ENCODE data around the gene CLTCL1. TPM values are rescaled to one million over a fixed set of nuclear protein-coding genes. Genes with fewer than 3 reads are reported as not detected.

CLTCL1 gene
- total and polyA plus RNA-seq, 12 donors: 13.0 to 62.8 (median 21.8) TPM

DNA sequence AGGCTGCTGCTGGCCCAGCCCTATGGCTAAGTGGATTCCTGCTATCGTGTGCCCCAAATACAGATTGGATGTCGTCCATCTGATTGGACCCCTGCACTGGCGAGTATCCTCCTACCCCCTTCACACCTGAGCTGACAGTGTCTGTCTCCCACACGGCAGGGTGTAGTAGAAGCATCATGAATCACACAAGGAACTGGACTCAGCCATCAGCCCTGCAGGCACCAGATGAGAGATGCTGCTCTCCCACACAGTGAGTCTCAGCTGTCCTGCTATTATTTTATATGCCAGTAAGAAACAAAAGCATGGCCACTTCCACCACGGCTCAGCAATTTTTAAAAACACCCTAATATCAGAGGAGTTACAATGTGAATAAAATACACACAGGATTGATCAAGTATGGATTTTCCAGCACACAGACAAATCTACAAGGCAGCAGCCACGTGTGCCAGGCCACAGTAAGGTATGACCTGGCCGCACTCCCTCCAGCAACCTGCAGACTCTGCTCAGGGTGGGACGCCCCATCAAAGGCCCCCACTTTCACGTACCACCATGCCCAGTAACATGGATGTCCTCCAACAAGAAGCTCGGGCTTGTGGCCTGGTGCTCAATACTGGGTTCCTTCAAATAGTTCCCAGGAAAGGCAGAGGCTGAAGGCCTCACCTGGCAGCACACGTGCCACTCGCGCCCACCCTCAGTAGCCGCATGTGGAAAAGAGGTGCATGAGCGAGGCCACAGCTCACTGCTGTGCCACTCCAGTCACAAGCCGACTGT, 96.6 kb downstream of the CLTCL1 start:
- intact Hi-C loops (cut with DNase I): loop anchor here in 1 of 2 donors (5.0 kb wide), 1 partner anchor 47 kb away; no protein-coding TSS in a partner anchor
- 92 to 97% (median 93%) methylated on average over 13 to 16 of the region's 16 CpGs for WGBS, 4 donors
- Histone ChIP-seq H3K4me3 (no peak overlapping the region), H3K27me3 (no peaks in the 10 kb centered on the region), H3K36me3 (replicated peaks in 1 of 2) (no peaks in the 10 kb centered on the region), H3K9me3 (replicated peaks in 1 of 3) (no peaks in the 10 kb centered on the region), H3K4me1 (replicated peaks in 1 of 2) (no peaks in the 10 kb centered on the region), H3K27ac (no peak overlapping the region)
- TF ChIP-seq, protein P1, sequence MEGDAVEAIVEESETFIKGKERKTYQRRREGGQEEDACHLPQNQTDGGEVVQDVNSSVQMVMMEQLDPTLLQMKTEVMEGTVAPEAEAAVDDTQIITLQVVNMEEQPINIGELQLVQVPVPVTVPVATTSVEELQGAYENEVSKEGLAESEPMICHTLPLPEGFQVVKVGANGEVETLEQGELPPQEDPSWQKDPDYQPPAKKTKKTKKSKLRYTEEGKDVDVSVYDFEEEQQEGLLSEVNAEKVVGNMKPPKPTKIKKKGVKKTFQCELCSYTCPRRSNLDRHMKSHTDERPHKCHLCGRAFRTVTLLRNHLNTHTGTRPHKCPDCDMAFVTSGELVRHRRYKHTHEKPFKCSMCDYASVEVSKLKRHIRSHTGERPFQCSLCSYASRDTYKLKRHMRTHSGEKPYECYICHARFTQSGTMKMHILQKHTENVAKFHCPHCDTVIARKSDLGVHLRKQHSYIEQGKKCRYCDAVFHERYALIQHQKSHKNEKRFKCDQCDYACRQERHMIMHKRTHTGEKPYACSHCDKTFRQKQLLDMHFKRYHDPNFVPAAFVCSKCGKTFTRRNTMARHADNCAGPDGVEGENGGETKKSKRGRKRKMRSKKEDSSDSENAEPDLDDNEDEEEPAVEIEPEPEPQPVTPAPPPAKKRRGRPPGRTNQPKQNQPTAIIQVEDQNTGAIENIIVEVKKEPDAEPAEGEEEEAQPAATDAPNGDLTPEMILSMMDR (IDR thresholded peaks at IDR 0.05): no peak
- no peak for TF ChIP-seq POLR2A (IDR thresholded peaks at IDR 0.05)
- no peak for DNase-seq

DNA sequence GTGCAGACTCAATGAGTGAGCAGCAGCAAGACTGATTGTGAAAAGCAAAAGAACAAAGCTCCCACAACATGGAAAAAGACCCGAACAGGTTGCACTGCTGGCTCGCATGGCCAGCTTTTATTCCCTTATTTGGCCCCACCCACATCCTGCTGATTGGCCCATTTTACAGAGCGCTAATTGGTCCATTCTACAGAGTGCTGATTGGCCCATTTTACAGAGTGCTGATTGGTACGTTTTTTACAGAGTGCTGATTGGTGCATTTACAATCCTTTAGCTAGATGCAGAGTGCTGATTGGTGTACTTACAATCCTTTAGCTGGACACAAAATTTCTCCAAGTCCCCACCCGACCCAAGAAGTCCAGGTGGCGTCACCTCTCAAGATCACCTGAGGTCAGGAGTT, 97.6 kb downstream of the CLTCL1 start:
- Histone ChIP-seq H3K9me3 (replicated peaks in 1 of 3) (no peaks in the 10 kb centered on the region), H3K27ac (no peak overlapping the region), H3K27me3 (no peaks in the 10 kb centered on the region), H3K36me3 (replicated peaks in 1 of 2) (no peaks in the 10 kb centered on the region), H3K4me1 (replicated peaks in 1 of 2) (no peaks in the 10 kb centered on the region), H3K4me3 (no peak overlapping the region)
- intact Hi-C loops (cut with DNase I): loop anchor here in 1 of 2 donors (5.0 kb wide), 1 partner anchor 48 kb away; no protein-coding TSS in a partner anchor
- no peak for DNase-seq
- no peak for TF ChIP-seq POLR2A (IDR thresholded peaks at IDR 0.05)
- TF ChIP-seq, protein P1 (IDR thresholded peaks at IDR 0.05): no peak
- 84 to 99% (median 96%) methylated on average over 6 of the region's 6 CpGs for WGBS, 4 donors

DNA sequence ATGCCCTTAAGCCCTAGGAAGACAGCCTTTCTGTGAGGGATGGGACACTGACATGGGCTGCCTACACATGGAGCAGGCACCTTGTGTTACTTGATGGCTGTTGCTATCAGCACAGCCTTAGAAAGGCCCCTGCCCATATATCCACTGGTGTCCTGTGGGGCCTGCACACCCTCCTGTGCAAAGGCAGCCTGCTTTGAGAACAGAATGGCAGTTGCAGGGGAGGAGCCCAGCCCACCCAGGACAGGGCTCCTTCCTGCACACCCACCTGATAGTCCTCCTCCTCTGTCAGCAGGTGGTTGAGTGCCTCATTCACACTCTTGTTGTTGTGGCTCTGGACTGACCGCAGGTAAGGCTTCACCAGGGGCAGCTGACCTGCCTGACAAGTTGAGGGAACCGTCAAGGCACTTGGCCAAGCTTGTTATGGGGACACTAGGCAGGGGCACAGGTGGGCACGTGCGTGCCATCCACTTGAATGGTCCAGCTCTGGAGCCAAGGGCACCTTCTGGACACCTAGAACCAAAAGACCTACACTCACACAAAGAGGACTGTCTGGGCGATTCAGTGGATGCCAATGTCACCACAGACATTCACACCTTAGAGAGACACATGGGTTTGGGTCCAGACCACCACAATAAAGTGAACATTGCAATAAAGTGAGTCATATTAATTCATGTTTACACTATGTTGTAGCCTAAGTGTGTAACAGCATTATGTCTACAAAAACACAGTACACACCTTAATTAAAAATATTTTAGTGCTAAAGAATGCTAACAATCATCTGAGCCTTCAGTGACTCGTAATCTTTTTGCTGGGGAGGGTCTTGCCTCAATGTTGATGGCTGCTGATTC, 103.6 kb downstream of the CLTCL1 start:
- Histone ChIP-seq H3K9me3 (replicated peaks in 1 of 3) (no peaks in the 10 kb centered on the region), H3K4me1 (replicated peaks in 1 of 2) (no peaks in the 10 kb centered on the region), H3K27ac (no peak overlapping the region), H3K27me3 (no peaks in the 10 kb centered on the region), H3K36me3 (replicated peaks in 1 of 2) (peaks cover 0 to 9% of the 10 kb centered on the region in 2 donors), H3K4me3 (no peak overlapping the region)
- no peak for DNase-seq
- TF ChIP-seq POLR2A (IDR thresholded peaks at IDR 0.05): no peak
- TF ChIP-seq, protein P1 (IDR thresholded peaks at IDR 0.05): no peak
- WGBS, 4 donors: 89 to 98% (median 92%) methylated on average over 3 to 6 of the region's 6 CpGs
- intact Hi-C loops (cut with DNase I): loop anchor here (10.0 kb wide), 2 partner anchors 107 to 197 kb away; partner anchors contain the start of gene CLTCL1 (in 1 of the 2)
